CD4-positive, alpha-beta T cell treated with Interleukin-1 beta for 1 hour (primary cell): ENCODE data around the gene HLCS.

Experiments used
- DNase-seq, 2 donors: peaks; one replicate each; pipeline ENCODE4 v3.0.0-alpha.2; 2020 to 2022

The HLCS gene

DNA sequence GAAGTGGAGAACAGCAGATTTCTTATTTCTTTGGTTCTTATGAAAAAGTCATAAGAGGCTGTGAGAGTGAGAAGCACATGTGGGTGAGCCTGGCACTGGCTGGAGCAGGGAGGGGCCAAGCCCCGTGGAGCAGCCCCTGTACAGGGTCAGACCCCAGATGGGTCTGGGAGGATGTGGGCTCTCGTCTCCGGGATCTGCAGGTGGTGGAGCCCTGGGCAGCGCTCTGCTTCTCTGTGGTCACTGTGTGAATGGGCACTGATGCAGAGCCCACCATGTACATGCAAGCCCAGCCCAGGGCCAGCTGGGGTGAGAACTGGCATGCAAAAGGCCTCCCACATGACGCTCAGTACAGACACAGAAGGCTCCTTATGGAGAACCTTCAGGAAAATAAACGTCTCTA is 200.0 kb downstream of the HLCS start:
- DNase-seq: no peak

DNA sequence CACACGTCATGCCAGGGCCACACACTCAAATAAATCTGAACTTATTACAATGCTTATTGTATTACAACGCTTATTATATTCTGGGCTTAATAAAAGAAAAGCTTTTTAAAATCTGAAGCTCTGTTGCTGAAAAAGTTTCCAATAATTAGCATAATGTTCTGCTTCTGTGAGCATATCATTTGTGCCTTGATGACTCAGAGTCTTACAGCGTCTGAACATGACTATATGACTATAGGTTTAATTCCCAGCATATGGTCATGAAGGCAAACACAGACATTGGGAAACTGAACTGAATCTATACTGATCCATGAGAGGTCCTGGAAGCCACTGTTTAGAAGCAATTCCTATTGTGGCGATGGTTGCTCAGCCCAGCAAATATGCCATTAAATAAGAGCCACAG is 201.2 kb downstream of the HLCS start:
- no peak for DNase-seq

DNA sequence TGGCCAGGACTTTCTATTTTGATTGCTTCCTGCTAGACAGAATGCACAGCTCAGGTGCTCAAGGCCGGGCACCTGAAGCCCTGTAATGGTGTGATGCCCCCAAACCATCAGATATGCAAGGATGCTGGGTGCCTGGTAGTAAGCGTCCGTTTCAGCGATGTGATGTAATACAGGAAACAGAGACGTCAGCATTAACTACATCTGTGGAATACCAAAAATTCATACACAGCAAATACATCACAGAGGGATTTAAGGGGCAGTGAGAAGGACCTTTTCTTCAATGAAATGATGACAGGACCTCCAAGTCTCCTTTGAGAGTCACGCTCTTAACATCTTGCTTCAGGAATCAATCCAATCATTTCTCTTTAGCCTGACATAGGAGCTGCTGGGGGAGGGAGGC is 203.2 kb downstream of the HLCS start:
- DNase-seq: no peak

DNA sequence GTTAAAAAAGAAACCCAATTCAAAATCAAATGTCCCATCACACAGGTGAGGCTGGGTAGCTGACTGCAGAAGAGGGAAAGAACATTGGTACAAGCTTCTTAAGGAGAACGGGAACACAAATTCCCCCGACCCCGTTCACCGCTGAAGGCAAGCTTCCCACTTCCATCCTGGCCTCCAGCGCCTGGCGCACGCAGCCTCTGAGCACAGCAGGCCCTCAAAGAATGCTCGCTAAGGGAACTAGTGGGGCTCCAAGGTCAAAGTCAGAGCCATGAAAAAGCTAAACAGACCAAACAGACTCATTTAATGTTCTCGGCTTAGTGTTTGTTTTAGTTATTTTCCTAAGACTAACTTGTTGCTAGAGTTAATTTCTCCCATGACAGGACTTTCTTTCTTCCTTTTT is 203.8 kb downstream of the HLCS start:
- DNase-seq: no peak

DNA sequence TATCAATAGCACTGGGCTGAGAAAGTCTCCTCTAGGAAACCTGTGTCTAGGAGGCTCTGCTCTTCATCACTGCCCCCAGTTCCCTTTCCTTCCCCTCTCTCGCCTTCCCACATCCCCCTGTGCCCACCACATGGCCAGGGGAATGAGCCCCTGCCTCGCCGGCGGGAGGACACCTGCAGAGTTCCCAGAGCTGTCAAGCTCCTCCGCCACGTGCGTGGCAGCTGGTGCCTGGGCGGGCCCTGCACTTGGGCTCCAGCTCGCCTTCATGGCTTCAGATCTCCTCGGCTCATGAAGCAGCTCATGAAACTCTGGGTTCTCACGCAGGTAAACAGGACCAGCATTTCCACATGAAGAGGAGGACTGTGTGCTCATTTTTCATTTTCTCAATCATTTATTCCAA is 204.8 kb downstream of the HLCS start:
- no peak for DNase-seq

DNA sequence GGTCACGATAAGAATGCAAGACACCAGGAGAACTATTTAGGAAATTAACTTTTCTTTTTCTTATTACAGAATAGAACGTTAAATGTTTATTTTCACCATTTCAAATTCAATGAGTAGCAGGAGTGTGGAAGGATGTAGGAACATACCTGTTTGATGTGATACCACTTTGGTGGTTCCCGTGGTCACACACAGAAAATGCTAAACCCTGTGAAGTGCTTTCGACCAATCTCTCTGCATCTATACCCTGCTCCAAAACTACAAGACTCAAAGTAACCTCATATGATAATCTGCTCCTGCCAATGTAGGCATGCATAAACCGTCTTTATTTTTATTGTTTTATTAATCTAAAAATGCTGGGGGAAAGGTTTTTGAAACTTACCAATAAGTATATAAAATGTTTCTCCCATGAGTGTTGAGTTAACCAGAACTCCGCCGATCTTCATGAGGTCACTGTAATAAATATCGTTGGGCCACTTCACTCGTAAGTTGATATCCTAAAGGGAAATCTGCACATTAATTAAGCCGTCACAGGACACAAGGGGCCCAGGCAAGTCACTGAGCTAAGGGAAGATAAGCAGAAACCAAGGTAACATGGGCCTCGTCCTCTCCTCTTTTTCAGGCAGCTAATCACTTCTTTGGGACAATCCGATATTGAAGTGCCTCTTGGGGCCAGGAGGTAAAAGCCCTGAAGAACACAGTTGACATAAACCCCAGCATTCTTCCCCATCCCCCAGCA is 207.0 kb downstream of the HLCS start:
- no peak for DNase-seq

DNA sequence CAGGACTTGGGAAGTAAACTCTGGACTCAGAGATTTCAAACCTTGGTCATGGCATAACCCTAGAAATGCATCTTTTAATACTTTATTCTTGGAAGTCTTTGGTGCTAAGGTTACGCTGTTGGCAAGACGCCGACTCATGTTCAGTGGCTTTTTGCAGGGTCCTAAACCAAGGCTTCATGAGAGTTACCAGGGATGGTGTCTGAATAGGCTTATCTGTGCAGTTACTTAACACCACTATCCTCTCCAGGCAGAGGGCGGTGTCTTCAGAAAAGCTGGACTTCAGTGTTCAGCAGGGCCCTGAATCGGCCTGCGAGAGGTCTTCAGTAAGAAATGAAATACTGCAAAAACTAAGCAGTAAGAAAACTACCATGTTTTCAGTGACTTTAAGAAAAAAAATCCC is 209.3 kb downstream of the HLCS start:
- no peak for DNase-seq

DNA sequence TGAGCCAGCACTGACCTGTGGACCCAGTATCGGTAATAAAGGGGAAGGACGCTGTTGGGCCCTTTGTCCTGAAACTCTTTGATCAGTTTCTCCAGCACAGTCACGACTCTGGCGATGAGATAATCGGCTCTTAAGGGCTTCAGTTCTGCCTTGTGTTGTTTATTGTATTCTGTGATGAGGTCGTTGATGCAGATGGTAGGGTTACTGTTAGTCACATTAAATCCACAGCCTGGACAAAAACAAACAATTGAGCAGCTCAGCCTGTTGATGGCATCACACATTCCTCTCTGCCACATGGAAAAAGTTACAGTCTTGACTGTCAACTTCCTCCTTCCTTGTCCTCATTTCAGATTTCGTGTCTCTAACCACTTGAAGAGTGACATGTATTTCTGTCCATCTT is 209.9 kb downstream of the HLCS start:
- DNase-seq: no peak

DNA sequence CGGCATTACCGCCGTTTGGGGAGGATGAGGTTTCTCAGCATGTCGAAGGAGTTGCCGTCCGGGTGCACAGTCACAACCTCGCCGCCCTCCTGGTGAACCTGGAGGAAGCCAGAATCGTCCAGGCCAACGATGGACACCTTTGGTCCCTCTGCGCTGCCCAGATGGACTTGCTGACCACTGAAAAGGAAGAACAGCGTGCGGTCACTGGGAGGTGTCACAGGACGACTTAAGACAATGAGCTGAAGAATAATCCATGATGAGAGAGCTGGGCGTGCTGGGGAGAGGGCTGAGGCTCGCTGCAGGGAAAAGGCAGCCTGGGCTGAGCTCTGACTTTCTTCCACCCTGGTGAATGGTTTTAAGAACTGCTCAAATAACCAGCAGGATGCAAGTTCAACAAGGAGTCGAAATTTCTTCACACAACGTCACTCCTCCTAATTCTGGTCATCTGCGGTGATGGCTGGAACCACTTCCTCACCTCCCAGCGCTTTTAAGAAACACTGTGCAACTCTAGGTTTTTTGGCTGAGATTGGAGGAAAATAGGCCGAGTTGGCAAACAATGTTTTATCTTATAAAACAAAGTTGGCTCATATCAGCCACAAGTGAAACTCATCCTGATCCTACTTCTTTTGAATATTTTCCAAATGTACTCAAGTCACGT is 212.1 kb downstream of the HLCS start:
- DNase-seq: no peak

DNA sequence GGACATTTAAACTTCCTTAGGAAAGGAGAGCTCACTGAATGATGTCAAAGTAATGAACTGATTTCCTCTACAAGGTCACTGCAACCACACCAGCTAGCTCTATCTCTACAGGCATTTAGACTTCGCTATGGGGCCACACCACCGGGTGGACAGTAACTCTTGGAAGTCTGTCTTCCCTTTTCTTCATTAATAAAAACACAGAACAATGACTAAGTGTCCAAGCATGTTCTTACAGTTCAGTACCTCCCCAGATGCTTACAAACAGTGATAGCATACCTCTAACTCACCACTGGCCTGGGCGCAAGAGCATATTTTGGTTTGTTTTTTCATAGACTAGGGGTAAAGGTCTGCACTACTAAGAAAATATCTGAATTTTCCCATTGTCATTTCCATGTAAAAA is 212.9 kb downstream of the HLCS start:
- DNase-seq: no peak

DNA sequence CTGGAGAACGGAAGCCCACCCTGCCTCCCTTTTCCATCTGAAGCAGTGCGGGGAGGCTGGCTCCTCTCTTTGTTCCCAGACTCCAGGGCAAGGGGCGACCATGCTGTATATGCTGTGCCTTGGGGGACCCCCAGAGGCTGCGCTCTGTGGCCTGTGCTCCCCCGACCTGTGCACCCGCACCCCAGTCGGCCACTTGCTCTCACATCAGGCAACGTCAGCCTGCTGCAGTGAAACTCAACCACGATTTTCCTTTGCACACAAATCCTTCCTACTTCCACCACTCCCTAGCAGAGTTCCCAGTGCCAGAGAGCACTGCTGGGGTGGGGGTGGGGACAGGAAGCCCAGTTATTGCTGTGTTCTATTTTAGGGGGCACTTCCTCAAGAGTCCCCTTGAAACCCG is 215.1 kb downstream of the HLCS start:
- DNase-seq: no peak

DNA sequence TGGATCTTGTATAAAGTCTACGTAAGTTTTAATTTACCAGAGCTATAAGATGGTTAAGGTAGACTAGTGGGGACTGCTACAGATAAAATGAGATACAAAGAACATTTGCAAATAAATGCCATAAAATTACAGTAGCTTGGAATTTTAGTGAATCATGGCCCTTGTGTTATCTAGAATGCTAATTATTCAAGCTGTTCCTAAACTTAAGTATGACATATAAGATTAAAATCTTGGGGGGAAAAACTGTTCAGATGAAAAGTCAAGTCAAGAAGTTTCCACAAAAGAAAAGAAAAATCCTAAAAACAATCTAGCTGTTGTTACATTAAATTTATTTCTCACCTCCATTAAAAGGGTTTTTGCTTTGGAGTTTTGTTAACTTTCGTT is 215.9 kb downstream of the HLCS start:
- no peak for DNase-seq

DNA sequence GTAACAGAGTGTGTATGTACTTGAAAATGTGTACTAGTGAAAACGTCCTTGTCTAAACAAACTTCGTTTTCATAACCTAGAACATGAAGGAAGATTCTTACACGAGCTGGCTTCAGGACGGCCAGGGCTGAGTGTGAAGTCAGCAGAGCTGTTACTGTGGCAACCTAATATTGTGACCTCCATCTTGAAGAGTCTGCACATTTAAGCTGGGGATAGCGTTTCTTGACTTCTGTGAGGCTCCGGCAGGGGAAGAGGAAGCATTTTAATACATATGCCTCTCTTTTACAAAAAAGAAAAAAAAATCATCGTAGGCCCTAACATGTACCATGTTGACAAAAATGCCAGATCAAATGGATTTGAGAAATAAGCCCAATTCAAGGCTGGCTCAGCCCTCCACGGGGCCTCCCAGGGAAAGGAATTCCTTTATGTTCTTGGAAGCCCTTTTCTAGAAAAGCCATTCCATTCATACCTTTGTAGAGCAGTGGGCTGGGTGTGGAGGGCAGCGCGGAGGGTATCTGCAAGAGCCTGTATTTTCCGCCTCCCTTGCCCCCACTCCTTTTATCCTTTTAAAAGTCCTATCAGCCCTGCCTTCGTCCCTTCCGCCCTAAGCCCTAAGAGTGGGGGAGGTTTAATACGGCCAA is 216.4 kb downstream of the HLCS start:
- no peak for DNase-seq

DNA sequence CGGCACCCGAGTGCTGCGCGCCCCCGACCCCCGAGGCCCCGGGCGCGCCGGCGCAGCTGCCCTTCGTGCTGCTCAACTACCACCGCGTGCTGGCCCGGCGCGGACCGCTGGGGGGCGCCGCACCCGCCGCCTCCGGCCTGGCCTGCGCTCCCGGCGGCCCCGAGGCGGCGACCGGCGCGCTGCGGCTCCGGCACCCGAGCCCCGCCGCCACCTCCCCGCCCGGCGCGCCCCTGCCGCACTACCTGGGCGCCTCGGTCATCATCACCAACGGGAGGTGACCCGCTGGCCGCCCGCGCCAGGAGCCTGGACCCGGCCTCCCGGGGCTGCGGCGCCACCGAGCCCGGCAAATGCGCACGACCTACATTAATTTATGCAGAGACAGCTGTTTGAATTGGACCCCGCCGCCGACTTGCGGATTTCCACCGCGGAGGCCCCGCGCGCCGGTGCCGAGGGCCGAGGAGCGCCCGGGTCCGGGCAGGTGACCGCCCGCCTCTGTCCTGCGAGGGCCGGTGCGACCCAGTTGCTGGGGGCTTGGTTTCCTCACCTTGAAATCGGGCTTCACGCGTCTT is 218.6 kb downstream of the HLCS start:
- DNase-seq: no peak

DNA sequence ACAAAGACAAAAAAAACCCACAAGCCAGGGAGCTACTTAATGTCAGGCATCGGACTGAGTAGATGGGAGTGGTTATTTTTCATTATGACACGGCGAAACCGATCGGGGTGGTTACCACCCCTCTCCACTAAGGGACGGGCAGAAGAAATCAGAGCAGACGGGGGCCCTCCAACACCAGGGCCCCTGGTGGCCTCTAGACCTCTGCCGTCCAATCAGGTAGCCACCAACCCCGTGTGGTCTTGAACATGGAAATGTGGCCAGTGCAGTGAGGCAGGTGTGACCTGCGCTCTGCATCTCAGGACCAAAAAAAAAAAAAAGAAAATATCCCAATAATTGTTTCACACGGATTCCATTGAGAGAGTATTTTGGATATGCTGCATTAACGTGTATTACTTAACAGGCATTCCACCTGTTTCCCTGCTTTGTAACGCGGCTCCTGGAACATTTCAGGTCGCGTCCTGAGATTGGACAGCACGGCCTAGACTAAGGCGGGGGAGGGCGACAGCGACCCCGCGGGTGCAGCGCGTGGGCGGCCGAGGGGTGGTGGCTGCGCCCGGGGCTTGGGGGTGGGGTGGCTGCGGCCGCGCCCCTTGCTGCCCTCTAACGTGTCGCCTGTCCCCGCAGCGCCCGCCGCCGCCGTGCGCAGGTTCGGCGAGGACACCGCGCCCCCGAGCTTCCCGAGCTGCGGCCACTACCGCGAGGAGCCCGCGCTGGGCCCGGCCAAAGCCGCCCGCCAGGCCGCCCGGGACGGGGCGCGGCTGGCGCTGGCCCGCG is 219.2 kb downstream of the HLCS start:
- DNase-seq: no peak

DNA sequence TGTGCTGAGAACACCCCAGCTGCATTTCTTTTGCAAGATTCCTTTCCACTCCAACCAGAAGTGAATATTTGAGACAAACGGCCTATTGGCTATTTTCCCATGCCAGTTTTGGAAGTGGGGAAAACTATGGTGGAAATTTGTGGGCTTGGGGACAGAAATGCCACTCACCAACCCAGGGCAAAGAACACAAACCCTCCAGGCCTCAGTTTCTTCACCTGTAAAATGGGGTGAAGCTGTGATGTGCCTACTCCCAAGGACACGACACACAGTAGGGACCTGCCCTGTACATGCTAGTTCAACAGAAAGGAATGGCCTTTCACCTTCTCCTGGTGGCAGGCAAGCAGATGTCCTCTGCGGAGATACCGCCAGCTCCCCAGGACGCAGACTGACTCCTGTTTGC is 221.0 kb downstream of the HLCS start:
- no peak for DNase-seq

DNA sequence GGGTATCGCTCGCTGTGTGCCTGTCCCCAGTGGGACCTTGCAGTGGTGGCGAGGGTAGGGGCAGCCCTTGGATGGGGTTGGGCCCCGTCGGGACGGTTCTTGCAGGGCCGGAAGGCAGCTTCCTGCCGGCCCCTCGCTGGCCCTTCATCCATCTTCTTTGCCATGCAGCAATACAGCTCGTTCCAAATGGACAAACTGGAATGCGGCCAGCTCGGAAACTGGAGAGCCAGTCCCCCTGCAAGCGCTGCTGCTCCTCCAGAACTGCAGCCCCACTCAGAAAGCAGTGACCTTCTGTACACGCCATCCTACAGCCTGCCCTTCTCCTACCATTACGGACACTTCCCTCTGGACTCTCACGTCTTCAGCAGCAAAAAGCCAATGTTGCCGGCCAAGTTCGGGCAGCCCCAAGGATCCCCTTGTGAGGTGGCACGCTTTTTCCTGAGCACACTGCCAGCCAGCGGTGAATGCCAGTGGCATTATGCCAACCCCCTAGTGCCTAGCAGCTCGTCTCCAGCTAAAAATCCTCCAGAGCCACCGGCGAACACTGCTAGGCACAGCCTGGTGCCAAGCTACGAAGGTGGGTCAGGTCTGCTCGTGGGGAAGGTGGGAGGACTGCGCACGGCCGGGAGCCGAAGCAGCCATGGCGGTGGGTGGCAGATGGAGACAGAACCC is 221.8 kb downstream of the HLCS start:
- no peak for DNase-seq

DNA sequence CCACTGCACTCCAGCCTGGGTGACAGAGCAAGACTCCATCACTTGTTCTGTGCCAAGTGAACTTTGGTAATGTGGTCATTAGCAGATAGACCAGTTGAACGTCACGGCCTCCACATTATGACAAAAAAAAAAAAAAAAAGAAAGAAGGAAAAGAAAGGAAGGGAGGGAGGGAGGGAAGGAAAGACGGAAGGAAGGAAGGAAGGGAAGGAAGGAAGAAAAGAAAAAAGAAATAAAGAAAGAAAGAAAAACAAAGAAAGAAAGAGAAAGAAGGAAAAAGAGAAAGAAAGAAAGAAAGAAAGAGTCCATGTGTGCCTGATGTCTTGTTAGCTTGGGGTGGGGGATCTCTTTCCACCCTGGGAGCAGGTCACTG is 222.3 kb downstream of the HLCS start:
- no peak for DNase-seq

DNA sequence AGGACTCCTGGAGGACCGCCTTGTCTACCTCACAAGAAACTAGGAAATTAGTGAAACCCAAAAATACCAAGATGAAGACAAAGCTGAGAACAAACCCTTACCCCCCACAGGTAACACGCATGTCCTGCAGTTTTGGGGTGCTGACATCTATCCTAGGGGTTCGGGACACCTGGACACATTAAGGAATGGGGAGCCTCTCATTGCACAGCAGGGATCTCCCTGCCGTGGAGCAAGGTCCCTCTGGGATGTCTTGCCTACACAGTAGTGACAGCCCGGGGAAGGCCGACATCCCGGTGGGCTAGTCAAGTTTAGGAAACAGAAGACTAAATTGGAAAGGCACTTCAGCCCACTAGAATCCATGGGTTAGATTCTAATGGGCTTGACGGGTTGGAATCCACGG is 223.0 kb downstream of the HLCS start:
- no peak for DNase-seq

DNA sequence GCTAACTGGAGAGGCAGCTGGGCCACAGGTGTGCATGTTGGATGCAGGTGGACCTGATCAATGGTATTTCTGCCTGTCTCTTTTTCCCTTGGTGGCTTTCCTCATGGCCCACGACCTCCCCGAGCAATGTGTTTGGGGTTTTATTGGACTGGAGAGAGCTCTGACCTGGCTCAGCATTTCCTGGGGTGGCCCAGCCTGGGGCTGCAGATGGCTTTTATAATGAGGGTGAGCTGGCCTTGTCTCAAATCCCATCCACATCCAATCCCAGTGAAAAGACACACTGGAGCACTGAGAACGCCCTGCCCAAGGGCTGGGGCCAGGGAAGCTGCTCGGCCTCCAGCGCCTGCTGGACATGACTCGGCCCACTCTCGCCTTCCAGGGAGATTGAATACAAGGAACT is 223.5 kb downstream of the HLCS start:
- no peak for DNase-seq

DNA sequence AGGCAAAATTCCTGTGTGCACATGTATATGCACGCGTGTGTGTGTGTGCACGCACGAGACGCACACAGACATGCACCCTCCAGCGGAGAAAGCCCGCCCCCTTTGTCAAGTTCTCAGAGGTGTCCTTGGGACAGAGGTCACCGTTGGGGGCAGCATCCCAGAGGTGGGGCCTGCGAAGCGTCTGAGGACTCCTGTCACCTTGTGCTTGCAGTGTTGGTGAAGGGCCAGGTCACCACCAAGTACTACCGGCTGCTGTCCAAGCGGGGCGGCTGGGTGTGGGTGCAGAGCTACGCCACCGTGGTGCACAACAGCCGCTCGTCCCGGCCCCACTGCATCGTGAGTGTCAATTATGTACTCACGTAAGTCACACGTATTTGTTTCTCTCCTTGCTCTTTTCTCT is 225.0 kb downstream of the HLCS start:
- no peak for DNase-seq

DNA sequence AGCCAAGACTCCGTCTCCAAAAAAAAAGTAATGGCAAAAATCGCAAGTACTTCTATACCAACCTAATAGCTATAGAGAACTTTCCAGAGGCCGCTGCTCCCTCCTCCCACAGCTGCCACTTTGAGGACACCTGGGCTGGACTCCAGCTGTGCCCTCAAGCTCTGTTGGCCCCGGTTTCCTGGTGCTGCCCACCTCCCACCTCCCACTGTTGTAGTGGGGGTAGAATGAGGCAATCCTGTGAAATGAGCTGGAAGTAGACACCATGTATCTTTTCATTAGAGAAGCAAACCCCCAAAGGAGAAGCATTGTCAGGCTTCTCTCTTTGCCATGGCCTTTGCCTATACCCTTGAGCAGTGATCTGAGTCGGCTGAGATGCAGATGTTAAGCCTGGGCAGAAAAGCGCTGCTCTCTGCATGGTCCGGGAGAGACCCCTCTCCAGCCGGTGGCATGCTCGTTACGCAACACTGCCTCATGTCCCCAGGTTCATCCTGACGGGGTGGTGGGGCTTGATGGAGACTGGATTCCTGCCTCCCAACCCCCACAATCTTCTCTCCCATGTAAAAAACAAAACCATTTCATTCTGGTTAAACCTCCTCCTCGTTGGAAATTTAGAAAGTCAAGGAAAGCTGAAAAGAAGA is 227.9 kb downstream of the HLCS start:
- no peak for DNase-seq
